Measurements from ENCODE around the gene P2RX6. TPM values are rescaled to one million over a fixed set of nuclear protein-coding genes. Genes with fewer than 3 reads are reported as not detected.
"Not testable (repeated sequence)": the region's sequence is repeated elsewhere in the genome, so short reads cannot be mapped to it uniquely, and the experiment has no call there.

The P2RX6 gene
- total RNA-seq, 1 donor from 2014 or later = 0.59 TPM

GRCh38 chr22:21052715-21053459, 37.9 kb downstream of the P2RX6 start:
- DNase-seq = no peak

GRCh38 chr22:21054046-21054713, 39.2 kb downstream of the P2RX6 start:
- no peak for DNase-seq

GRCh38 chr22:21054714-21055563, 40.0 kb downstream of the P2RX6 start:
- DNase-seq = no peak

- no peak for DNase-seq
Observed at GRCh38 chr22:21055564-21055834, 40.5 kb downstream of the P2RX6 start.

GRCh38 chr22:21055880-21056319, 40.9 kb downstream of the P2RX6 start:
- no peak for DNase-seq

GRCh38 chr22:21060363-21060762, 45.4 kb downstream of the P2RX6 start:
- DNase-seq = not testable (repeated sequence)

GRCh38 chr22:21061660-21062321, 46.8 kb downstream of the P2RX6 start:
- not testable (repeated sequence) for DNase-seq

- DNase-seq = not testable (repeated sequence)
Observed at GRCh38 chr22:21064425-21064824, 49.5 kb downstream of the P2RX6 start.

- DNase-seq = no peak
Observed at GRCh38 chr22:21064917-21065864, 50.2 kb downstream of the P2RX6 start.

GRCh38 chr22:21067075-21067900, 52.3 kb downstream of the P2RX6 start:
- no peak for DNase-seq

GRCh38 chr22:21067901-21068680, 53.1 kb downstream of the P2RX6 start:
- DNase-seq = no peak

GRCh38 chr22:21068681-21069276, 53.8 kb downstream of the P2RX6 start:
- DNase-seq = no peak

GRCh38 chr22:21069375-21069774, 54.4 kb downstream of the P2RX6 start:
- DNase-seq = no peak

GRCh38 chr22:21070690-21071615, 56.0 kb downstream of the P2RX6 start:
- no peak for DNase-seq

GRCh38 chr22:21071796-21072195, 56.8 kb downstream of the P2RX6 start:
- DNase-seq = not testable (repeated sequence)

- no peak for DNase-seq
Observed at GRCh38 chr22:21073023-21073422, 58.1 kb downstream of the P2RX6 start.

- DNase-seq = no peak
Observed at GRCh38 chr22:21073482-21073881, 58.5 kb downstream of the P2RX6 start.

Data from skin of body (tissue), 2 donors.